Amniotic stem cell (primary cell): Measurements from ENCODE around the gene GCLC.

Experiments used
- DNase-seq: peaks from one replicate; lab custom pipeline; 2025; lab: John Stamatoyannopoulos, UW

Gene GCLC

DNA sequence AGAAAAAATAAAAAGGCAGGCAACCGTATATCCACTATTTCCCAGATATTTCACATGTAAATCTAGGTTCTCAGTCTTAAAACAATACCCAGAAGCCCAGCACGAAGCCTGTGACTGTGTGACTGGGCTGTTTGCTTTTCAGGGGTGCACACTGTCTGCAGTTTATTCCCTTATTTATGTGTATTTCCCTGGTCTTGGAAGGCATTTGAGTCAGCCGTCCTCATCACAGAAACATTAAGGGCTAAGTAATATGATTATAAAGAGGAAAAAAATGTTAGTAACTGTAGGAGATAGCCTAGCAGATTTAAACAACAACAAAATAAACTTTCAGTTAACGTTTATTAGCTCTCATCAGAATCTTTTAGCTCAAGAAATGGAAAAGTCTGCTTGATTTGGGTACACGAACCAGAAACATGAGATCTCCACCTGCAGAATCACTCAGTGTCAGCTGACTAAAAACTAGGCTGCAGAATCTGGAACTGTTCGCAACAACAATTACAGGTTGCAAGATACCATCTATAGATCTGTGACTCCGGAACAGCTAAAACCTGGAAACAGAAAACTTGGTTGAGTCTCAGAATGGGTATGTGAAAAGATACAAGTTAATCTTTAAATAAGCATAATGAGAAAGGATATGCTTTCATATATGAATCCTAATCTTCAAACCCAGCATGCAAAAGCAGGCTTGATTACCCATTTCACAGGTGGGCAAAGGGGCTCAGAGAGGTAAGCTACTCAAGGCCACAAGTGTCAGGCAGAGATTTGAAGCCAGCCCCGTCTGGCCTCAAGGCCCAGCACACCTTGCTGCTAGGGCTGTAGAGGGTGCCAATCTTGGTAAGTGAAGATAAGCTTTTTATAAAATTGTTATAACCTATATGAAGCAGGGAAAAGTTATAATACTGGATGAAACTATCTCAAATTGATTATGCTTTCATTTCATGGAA is 21.1 kb downstream of the GCLC start:
- DNase-seq = no peak

DNA sequence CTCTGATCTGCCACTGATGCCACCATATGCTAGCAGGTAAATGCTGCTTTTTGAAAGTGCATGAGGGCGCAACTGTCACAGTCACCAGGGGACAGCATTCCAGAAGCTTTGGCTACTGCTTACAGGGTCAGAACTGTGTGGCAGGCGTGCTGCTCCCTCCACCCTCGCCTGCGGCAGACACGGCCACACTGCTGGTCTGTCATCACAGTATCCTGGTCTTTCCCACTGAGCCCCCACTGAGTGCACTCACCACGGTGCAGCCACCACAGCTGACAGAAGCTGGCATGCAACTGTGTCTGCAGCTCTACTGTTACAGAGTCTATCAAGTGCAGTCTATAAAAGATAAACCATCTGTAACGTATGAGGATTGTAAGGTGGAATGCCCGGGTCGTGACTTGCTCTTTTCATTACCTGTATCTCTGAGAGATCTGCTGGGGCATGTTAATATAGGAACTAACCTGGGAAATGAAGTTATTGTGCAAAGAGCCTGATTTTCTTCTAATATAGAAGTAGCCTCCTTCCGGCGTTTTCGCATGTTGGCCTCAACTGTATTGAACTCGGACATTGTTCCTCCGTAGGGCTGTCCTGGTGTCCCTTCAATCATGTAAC is 24.5 kb downstream of the GCLC start:
- no peak for DNase-seq

DNA sequence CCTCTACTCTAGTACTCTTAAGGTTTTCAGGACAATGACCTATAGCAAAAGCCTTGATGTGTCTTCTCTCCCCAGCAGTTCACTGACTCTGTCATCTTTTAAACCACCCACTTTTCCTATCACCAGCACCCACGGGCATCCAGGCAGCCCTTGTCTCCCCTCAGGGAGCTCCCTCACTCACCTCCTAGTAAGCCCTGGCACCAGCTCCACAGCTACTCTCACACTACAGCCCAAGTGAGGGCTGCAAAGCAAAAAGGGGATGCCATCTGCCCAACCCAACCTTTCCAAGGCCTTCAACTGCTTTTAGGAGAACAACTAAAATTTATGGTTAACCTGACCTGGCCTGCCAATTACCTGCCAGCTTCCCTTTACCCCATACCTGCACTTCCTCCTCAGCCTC is 26.0 kb downstream of the GCLC start:
- DNase-seq = no peak

DNA sequence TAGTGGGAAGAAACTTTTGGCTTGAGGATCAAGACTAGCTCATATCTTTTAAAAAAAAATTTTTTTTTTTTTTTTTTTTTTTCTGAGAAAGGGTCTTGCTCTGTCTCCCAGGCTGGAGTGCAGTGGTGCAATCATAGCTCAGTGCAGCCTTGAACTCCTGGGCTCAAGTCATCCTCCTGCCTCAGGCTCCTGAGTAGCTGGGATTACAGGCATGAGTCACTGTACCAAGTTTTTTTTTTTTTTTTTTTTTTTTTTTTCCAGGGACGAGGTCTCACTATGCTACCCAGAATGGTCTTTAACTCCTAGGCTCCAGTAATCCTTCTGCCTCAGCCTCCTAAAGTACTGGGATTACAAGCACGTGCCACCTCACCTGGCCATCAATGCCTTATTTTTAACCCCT is 27.9 kb downstream of the GCLC start:
- DNase-seq = no peak

DNA sequence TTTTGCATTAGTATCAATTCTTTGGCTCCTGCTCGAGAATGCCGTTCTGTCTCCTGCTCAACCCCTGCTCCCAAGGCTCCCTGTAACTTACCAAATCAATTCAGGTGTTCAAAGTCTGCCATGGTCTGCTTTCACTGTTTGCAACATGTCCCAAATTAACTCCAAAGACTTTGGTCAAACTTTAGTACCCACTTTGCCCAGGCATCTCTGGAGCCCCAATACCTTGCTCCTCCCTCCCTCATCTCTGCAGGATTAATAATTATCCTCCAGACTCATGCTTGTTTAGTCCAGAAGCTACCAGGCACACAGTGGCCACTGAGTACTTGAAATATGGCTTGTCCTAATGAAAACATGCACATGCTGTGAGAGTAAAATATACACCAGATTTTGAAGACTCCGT is 30.2 kb downstream of the GCLC start:
- DNase-seq = no peak

DNA sequence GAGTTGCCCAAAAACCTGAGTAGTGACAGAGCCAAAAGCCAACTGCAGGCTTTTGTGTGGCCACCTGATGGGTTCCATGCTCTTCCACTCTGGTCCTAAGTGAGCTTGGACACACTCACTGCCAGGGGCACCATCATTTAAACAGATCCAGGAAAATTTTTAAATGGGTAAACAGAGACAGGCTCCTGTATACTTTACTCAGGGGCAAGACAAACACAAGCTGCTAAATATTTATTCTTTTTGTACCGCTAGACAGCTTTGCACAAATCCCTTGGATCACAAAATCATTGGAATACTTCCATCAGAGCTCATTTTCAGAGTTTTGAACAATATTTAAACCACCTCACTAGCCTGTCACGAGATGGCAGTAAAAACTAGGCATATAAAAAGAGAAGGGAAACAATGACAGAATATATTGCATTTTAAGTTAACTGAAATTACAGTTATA is 31.4 kb downstream of the GCLC start:
- DNase-seq = no peak

DNA sequence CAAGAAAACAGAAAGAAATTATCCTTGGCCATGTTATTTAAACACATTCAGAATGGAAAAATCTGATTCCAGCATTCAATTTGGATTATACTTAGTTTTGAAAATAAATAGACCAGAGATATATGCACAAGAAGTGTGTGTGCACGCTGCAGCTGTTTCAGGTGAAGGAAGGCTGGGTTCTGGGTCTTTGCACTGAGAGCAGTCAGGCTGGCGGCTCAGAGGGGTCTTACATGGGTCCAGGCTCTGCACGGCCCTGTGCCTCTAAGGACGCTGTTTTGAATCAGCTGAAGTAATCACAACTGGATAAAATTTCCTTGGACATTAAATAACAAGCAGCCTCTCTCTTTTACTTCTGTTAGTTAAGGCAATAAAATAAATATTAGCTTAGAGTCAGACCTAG is 31.8 kb downstream of the GCLC start:
- DNase-seq = no peak

DNA sequence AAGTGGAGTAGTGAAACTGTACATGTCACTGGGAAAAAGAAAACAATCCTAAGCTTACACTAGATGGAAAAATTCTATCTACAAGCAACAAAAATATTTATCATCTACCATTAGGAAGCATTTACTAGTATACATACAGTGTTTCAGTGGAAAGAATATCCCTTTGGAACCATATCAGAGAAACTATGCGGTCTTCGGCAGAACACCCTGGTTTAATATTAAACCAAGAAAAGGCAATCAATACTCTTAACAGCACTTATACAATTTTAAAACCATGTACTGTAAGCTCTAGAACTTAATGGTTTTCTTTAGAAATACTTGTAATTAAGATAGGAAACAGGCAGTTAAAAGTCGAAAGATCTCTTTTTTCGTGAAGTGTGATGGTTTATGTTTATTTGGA is 32.3 kb downstream of the GCLC start:
- DNase-seq = no peak

DNA sequence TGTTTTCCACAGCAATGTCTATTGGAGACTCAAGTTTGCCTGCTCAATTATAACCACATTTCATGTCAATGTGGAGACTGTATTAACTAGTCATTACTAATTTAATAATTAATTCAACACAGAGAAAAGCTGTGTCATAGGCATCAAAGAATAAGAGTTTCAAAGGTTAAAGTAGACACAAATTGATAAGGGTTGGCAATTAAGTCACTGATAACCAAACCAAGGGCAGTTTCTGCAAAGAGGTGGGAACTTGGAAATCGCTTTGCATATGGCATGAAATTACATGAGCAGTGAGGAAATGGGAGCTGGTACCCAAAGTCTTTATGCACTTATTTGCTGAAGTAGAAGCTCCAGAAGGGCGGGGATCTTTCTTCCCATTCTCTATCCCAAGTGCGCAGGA is 34.2 kb downstream of the GCLC start:
- DNase-seq = no peak

DNA sequence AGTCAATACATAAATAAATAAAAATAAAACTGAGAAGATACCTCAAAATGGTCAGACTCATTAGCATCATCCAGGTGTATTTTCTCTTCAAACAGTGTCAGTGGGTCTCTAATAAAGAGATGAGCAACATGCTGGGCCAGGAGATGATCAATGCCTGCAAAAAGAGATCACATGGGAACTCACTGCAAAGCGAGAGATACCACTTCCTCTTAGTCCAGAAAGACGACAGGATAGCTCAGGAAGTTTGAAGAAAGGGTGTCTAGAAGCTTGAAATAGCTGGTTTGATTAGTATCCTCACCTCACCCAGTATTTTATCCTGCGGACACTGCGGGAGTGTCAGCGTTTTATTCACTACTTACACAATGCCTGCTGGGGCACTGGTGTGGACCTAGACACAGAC is 38.0 kb downstream of the GCLC start:
- DNase-seq = no peak

DNA sequence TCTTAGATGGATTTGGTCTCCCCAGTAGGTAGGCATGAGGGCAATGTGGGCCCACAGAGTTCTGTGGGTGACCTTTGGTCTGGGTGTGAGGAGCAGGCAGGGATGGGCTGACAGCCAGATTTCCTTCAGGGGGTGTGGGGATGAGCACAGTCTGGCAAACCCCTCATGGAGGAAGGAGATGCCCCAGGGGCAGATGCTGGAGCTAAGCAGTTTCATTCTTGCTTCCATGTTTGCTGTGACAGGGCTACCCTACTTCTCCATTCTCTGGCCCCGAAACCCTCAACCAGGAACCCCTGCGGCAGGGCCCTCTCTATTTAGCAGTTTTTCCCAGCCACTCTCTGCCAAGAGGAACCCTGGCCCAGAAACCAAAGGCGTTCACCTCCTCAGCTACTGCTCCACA is 40.4 kb downstream of the GCLC start:
- no peak for DNase-seq

DNA sequence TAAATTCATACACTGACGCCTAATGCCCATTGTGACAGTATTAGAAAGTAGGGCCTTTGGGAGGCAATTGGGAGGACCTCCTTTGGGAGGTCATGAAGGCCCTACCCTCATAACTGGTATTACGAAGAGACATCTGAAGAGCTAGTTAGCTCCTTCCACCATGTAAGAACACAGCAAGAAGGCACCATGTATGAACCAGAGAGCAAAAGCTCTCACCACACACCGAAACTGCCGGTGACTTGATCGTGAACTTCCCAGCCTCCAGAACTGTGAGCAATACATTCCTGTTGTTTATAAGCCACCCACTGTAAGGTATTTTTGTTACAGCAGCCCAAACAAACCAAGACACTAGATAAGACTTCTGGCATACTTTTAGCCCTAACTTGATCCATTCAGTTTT is 41.8 kb downstream of the GCLC start:
- DNase-seq = no peak

DNA sequence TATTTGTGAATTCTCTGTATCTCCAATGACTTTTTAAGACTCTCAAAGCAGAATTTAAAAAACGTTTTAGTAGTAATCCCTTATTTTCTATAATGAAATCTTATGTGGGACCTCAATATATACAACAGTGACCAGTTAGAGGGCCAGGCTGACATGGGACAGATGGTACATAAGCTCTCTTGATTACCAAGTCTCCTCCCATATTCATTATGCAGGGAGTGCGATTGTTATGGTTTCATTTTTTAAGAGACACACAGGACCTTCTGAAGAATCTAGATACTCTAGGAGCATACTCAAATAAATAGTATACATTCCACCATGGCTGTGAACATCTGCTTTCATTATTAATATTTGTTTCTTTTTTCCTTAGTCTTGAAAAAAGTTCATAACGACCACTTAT is 43.5 kb downstream of the GCLC start:
- DNase-seq = no peak

DNA sequence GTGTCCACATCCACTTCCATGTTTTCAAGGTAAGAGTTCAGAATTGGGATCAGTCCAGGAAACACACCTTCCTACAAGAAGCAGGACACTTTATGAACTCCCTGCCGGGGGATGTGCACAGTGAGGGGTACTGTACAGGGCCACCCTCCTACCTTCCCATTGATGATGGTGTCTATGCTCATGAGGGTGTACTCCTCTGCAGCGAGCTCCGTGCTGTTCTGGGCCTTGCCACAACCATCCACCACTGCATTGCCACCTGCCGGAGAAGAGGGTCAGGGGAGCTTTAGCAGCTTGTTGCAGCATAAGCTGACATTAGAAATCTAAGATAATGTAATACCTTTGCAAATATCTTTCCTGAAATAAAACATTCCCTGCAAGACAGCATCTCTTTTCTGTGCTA is 44.8 kb downstream of the GCLC start:
- no peak for DNase-seq

DNA sequence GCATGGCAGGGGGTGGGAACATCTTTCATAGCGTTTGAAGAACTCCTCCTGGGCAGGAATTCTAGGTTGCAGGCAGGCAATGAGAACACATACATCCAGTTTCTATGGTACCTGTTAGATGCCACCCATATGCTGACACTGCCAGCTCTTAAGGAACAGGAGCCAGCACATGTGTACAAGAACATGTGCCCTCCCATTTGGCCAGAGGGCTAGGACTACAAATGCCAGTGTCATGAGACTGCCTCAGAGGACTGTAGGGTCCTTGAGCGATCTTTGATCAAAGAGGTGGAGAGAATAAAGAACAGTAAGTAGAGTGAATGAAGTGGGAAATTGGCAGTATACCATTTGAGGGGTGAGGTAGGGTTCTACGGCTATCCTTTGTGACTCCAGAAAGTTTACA is 45.8 kb downstream of the GCLC start:
- DNase-seq = no peak

DNA sequence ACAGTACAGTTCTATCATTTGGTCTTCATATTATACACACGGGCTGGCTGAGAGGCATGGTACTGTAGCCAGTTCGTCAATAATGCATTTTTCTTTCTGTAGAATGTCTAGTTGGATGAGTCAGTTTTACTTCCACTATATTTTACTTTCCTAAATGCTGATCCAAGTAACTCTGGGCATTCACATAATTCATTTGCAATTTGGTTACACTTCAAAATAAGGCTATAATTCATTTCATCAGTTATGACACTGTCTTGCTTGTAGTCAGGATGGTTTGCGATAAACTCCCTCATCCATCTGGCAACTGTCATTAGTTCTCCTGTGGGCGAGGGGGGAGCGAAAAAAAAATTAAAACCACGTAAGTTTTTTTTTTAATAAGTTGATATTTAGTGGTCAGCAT is 46.3 kb downstream of the GCLC start:
- DNase-seq = no peak

DNA sequence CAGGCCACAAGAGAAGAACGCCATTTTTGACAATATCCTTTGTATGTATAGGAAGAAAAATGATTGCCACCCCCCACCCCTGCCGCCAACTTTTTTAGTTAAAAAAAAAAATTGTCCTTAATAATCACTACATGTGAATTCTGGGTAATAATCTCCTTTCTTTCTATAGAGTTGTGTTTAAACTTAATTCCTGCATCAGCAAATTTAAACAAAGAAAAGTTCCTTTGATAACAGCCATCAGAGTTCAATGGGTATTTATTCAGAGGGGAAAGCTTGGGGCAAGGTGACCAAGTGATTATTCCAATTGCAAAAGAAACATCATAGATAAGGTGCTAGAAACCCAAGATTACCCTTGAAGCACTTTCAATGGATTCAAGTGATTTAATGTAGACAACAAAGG is 47.0 kb downstream of the GCLC start:
- no peak for DNase-seq

DNA sequence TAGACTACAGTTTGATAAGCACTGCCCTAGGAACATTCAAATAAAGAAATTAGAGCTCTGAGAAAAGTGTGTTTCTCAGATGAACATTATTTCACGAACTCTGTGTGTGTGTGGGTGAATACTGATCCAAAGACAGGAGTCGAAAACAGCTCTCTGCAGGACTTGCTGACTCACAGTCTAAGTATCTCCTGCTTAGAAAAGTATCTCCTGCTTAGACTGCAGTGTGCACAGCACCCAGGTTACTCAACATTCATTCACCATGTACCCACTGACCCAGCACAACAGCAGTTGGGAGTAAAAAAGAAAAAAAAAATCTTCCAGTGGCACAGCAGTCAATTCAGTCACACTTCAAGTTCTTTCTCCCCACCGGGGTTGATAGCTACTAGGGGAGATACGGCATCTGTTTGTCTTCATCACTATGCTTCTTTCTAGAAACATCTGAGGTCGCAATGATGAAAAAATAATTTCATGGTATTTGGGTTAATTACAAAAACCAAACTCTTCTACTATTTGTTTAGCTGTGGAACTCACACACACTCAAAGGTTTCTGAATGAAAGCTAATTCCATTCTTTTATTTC is 48.0 kb downstream of the GCLC start:
- DNase-seq = no peak

DNA sequence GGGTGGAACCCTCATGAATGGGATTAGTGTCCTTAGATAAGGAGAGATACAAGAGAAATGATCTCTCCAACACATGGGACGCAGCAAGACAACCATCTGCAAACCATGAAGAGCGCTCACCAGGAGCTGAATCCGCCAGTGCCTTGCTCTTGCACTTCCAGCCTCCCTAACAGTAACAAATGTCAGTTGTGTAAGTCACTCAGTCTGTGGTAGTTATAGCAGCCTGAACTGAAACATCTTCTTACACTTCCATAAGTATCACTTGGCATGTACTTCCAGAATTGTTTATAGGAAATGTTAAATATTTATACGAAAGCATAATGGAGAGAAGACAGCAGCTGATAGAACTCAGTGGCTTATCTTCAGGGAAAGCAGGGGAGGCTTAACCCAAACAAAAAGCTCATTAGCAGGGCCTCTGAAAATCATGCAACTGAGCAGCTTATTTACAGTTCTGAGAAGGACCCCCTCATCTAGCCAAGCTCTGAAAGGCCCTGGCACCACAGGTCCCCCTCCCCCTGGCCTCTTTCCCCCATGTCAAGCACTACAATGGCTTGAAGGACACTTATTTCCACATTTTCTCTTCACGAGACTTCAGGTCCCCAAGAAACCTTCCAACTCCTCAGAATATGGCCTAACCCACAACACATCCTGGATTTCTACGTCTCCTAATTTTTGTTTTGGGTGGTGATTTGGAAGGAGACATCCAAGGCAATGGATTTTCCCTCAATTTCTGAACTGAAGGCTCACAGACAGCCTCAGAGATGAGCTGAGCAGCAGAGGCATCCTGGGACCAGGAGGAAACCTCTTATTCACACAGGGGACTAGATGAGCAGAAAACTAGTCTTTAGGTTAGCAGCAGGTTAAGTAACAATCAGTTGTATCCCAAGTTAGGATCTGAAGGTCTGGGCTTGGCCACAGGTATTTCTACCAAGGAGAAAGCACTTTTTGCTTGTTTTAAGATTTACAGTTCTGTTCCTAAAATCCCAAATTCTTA is 49.1 kb downstream of the GCLC start:
- DNase-seq = no peak

DNA sequence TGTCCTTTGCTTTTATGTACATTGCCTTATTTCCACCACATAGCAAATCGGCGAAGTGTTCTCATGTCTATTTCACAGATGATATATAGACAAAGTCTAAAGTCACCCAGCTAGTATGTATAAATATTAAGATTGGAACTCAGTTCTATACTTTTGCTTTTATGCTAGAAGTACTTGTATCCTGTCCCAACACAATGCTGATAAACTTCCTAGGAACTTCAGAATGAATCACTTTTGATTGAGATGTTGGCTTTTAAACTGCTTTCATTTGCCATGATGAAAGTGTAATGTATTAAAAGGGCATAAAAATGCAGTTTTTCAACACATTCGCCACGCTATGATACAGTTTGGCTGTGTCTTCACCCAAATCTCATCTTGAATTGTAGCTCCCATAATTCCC is 50.8 kb downstream of the GCLC start:
- no peak for DNase-seq

DNA sequence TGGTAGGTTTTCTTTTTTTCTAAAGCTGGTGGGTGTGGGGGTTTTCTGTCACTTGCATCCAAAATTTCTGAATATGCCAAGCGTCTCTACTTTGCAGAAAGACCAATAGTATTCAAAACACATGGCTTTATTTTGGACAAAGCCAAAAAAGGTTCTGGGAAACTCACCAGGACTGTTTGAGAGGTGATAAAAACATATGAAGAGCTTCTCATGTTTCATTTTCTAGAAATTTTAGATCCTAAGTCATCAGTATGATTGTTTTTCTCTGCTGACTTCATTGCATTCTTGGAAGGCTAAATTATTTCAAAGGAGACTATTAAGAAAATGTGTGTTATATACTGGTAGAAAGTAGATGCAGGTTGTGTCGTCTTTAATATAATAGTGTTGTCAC is 51.3 kb downstream of the GCLC start:
- DNase-seq = no peak
